ENCODE data around the gene CSTF3.
A peak's percentile ranks its signal among the peaks of the same experiment; 100 is the strongest.

Gene CSTF3

DNA sequence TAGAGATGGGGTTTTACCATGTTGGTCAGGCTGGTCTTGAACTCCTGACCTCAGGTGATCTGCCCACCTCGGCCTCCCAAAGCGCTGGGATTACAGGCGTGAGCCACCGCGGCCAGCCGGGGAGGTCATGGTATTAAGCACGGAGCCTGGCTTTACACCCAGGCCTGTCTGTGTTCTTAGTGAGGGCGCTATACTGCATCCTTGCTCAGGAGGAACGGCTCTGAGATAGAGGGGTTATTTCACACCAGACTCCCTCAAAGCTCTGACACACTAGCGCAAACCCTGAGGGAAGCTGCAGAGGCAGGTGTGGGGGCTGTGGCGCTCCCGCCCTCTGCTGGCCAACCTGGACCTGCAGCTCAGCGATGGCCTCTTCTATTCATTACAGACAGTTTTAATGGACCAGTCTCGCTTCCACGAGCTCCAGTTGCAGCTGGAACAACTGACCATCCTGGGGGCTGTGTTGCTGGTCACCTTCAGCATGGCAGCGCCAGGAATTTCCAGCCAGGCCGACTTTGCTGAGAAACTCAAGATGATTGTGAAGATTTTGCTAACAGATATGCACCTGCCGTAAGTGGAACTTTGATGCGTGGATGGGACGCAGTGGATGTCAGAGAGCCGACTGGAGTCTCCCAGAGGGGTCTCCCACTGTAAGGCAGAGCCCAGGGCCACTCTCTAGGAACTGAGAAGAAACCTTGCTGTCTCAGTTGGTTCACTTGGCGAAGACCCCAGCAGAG lies 95.7 kb downstream of the CSTF3 start:
- Histone ChIP-seq H3K27ac (ENCODE audit: low read depth, low read length) (no peak overlapping the region), H3F3A (ENCODE audit: control insufficient read depth, insufficient read depth) (no peaks in the 10 kb centered on the region), H3K4me2 (ENCODE audit: low read length) (no peak overlapping the region), H3K27me3 (ENCODE audit: control insufficient read depth, low read length) (no peaks in the 10 kb centered on the region), H3K4me3 (ENCODE audit: low read length) (no peak overlapping the region), H3K36me3 (ENCODE audit: control insufficient read depth, low read length) (peaks cover 25% of the 10 kb centered on the region), H3K9me3 (ENCODE audit: control insufficient read depth, insufficient read depth, low read length) (no peaks in the 10 kb centered on the region), H3K79me2 (ENCODE audit: control insufficient read depth, low read length) (no peaks in the 10 kb centered on the region), H3K9me2 (replicated peaks; ENCODE audit: control insufficient read depth, low read length) (no peaks in the 10 kb centered on the region), H3K4me1 (ENCODE audit: control insufficient read depth, low read length) (peaks cover 24% of the 10 kb centered on the region), H4K20me1 (ENCODE audit: control insufficient read depth, insufficient read depth, low read depth, low read length) (no peaks in the 10 kb centered on the region)
- TF ChIP-seq, protein P1, sequence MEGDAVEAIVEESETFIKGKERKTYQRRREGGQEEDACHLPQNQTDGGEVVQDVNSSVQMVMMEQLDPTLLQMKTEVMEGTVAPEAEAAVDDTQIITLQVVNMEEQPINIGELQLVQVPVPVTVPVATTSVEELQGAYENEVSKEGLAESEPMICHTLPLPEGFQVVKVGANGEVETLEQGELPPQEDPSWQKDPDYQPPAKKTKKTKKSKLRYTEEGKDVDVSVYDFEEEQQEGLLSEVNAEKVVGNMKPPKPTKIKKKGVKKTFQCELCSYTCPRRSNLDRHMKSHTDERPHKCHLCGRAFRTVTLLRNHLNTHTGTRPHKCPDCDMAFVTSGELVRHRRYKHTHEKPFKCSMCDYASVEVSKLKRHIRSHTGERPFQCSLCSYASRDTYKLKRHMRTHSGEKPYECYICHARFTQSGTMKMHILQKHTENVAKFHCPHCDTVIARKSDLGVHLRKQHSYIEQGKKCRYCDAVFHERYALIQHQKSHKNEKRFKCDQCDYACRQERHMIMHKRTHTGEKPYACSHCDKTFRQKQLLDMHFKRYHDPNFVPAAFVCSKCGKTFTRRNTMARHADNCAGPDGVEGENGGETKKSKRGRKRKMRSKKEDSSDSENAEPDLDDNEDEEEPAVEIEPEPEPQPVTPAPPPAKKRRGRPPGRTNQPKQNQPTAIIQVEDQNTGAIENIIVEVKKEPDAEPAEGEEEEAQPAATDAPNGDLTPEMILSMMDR (IDR thresholded peaks at IDR 0.05; ENCODE audit: low read depth, low read length, poor library complexity, severe bottlenecking), result peak; percentile 95
- no peak for TF ChIP-seq EZH2phosphoT487 (IDR thresholded peaks at IDR 0.05; ENCODE audit: borderline replicate concordance, low read length)

DNA sequence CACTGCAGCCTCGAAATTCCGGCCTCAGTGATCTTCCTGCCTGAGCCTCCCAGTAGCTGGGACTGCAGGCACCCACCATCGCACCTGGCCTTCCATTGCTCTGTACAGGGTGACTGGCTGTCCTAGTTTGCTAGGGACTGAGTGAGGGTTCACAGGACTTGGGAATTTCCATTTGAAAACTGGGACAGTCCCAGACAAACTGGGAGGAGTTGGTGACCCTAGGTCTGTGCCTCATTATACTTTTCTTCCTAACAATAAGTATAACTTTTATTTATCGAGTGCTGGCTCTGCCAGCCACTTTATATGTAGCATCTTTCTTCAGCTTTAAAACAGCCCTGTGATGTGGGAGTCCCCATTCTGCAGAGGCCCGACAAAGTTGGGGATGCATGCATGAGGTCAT lies 96.4 kb downstream of the CSTF3 start:
- no peak overlapping the region for H3K4me3 ChIP-seq (ENCODE audit: low read length)
- no peaks in the 10 kb centered on the region for H4K20me1 ChIP-seq (ENCODE audit: control insufficient read depth, insufficient read depth, low read depth, low read length)
- no peaks in the 10 kb centered on the region for H3K79me2 ChIP-seq (ENCODE audit: control insufficient read depth, low read length)
- H3K4me1 ChIP-seq (ENCODE audit: control insufficient read depth, low read length), result peaks cover 24% of the 10 kb centered on the region
- H3K9me2 ChIP-seq (replicated peaks; ENCODE audit: control insufficient read depth, low read length), result no peaks in the 10 kb centered on the region
- no peak overlapping the region for H3K27ac ChIP-seq (ENCODE audit: low read depth, low read length)
- H3F3A ChIP-seq (ENCODE audit: control insufficient read depth, insufficient read depth), result no peaks in the 10 kb centered on the region
- peaks cover 25% of the 10 kb centered on the region for H3K36me3 ChIP-seq (ENCODE audit: control insufficient read depth, low read length)
- TF ChIP-seq, protein P1 (IDR thresholded peaks at IDR 0.05; ENCODE audit: low read depth, low read length, poor library complexity, severe bottlenecking), result no peak
- TF ChIP-seq EZH2phosphoT487 (IDR thresholded peaks at IDR 0.05; ENCODE audit: borderline replicate concordance, low read length), result no peak
- no peaks in the 10 kb centered on the region for H3K9me3 ChIP-seq (ENCODE audit: control insufficient read depth, insufficient read depth, low read length)
- H3K4me2 ChIP-seq (ENCODE audit: low read length), result peak overlapping the region; percentile 25; the same call in 1 of the 2 replicates
- no peaks in the 10 kb centered on the region for H3K27me3 ChIP-seq (ENCODE audit: control insufficient read depth, low read length)

DNA sequence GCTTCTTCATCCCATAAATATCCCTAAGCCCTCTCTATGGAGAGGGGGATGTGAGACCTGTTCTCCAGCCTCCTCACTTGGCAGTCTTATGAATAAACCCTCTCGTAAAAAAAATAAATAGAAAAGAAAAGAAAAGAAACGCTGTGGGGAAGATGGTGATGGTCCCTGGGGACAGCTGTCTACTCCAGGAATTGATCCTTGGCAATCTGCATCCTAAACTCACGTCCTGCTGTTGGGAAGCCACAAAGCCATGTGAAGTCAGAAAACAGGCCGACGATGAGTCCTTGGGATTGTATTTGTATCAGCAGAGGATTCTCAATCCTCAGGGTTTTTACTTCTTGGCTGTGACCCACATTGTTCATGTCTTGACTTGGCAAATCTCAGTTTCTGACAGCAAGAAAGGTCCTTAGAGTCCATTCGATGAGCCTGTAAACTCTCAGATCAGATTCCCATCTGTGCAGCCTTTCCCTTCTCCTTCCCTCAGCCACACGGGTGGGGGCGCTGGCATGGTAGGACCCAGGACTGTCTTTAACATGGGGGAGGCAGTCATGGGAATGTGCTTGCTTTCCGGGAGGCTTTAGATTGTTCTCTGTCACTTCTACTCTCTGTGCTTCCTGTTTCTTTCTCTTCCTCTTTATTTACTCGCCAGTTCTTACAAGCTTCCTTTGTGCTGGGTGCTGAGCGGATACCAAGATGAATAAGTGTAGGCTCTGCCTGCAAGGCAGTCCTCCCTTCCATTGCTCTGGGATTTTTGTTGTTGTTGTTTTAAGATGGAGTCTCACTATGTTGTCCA lies 97.1 kb downstream of the CSTF3 start:
- no peak overlapping the region for H3K4me3 ChIP-seq (ENCODE audit: low read length)
- H4K20me1 ChIP-seq (ENCODE audit: control insufficient read depth, insufficient read depth, low read depth, low read length), result no peaks in the 10 kb centered on the region
- H3K79me2 ChIP-seq (ENCODE audit: control insufficient read depth, low read length), result no peaks in the 10 kb centered on the region
- no peaks in the 10 kb centered on the region for H3F3A ChIP-seq (ENCODE audit: control insufficient read depth, insufficient read depth)
- peak overlapping the region; percentile 25; the same call in 1 of the 2 replicates for H3K4me2 ChIP-seq (ENCODE audit: low read length)
- H3K36me3 ChIP-seq (ENCODE audit: control insufficient read depth, low read length), result peaks cover 28% of the 10 kb centered on the region
- H3K27ac ChIP-seq (ENCODE audit: low read depth, low read length), result no peak overlapping the region
- H3K9me2 ChIP-seq (replicated peaks; ENCODE audit: control insufficient read depth, low read length), result no peaks in the 10 kb centered on the region
- peaks cover 24% of the 10 kb centered on the region for H3K4me1 ChIP-seq (ENCODE audit: control insufficient read depth, low read length)
- TF ChIP-seq, protein P1 (IDR thresholded peaks at IDR 0.05; ENCODE audit: low read depth, low read length, poor library complexity, severe bottlenecking), result no peak
- no peak for TF ChIP-seq EZH2phosphoT487 (IDR thresholded peaks at IDR 0.05; ENCODE audit: borderline replicate concordance, low read length)
- H3K9me3 ChIP-seq (ENCODE audit: control insufficient read depth, insufficient read depth, low read length), result no peaks in the 10 kb centered on the region
- H3K27me3 ChIP-seq (ENCODE audit: control insufficient read depth, low read length), result no peaks in the 10 kb centered on the region

All from DOHH2 (cell line).